ENCODE measurements around the gene HDAC7.

GRCh38 chr12:47775100-47775911 is 44.4 kb downstream of the HDAC7 start:
- no peak for TF ChIP-seq CTCF (IDR thresholded peaks at IDR 0.05)
- no peak for TF ChIP-seq POLR2A (IDR thresholded peaks at IDR 0.05)

Measured in adrenal gland (tissue), 5 donors.